ENCODE results near the gene PNPLA6. TPM values are rescaled to one million over a fixed set of nuclear protein-coding genes. Genes with fewer than 3 reads are reported as not detected.

Gene PNPLA6
- total RNA-seq, 3 donors from 2014 or later (not counting 1 experiment from before 2014, with no cell fraction given): 118 to 190 (median 125) TPM

DNA sequence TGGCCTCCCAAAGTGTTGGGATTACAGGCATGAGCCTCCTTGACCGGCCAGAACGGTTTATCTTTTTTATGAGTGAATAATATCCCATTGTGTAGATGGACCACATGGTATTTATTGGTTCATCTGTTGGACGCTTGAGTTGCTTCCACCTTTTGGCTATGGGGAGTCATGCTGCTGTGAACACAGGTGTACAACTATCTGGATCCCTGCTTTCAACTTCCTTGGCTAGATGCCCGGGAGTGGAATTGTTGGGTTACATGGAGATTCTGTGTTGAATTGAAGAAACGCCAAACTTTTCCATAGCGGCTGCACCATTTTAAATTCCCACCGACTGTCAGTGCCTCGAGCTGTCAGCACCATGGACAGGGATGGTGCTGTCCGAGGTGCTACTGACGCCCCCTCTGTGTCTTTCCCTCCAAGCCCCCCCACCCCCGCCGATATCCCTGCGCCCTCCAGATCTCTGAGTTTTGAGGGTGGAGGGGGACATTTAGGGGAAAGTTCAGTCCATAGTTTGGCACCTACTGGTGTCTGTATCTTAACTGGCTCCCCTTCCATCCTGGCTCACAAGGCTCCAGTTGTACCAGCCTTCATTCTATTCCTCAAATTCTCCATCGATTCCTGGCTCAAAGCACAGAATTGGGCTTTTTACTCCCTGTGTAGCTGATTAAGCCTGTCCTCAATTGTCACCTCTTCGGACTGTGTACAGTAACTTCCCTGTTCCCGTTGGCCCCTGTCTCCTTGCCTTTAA lies 27.3 kb downstream of the PNPLA6 start:
- Histone ChIP-seq H3K4me3 (ENCODE audit: low read length) (no peak overlapping the region), H3K27ac (ENCODE audit: low read length) (no peak overlapping the region), H3K4me1 (ENCODE audit: control insufficient read depth, insufficient read depth, low read length) (no peaks in the 10 kb centered on the region), H3K36me3 (ENCODE audit: control insufficient read depth, insufficient read depth, low read length) (peaks cover 14% of the 10 kb centered on the region), H3K9me3 (ENCODE audit: control insufficient read depth, insufficient read depth, low read length) (no peaks in the 10 kb centered on the region), H3K27me3 (ENCODE audit: control insufficient read depth, insufficient read depth, low read length) (no peaks in the 10 kb centered on the region)
- no peak overlapping the region for H3K4me3 Mint-ChIP-seq
- WGBS (ENCODE audit: insufficient coverage): 72% methylated on average over 11 of the region's 16 CpGs
- H3K9me3 Mint-ChIP-seq: no peaks in the 10 kb centered on the region
- ATAC-seq (no peak), DNase-seq (peak in 1 of 2 donors; percentile 40)
- H3K36me3 Mint-ChIP-seq: no peaks in the 10 kb centered on the region
- H3K4me1 Mint-ChIP-seq: peaks cover 0 to 5% of the 10 kb centered on the region in 2 donors
- intact Hi-C loops (cut with micrococcal nuclease): no loop called here
- H3K27ac Mint-ChIP-seq: no peak overlapping the region
- no peaks in the 10 kb centered on the region for H3K27me3 Mint-ChIP-seq (ENCODE audit: low read depth in 2 of 2)
- TF ChIP-seq, protein P1, sequence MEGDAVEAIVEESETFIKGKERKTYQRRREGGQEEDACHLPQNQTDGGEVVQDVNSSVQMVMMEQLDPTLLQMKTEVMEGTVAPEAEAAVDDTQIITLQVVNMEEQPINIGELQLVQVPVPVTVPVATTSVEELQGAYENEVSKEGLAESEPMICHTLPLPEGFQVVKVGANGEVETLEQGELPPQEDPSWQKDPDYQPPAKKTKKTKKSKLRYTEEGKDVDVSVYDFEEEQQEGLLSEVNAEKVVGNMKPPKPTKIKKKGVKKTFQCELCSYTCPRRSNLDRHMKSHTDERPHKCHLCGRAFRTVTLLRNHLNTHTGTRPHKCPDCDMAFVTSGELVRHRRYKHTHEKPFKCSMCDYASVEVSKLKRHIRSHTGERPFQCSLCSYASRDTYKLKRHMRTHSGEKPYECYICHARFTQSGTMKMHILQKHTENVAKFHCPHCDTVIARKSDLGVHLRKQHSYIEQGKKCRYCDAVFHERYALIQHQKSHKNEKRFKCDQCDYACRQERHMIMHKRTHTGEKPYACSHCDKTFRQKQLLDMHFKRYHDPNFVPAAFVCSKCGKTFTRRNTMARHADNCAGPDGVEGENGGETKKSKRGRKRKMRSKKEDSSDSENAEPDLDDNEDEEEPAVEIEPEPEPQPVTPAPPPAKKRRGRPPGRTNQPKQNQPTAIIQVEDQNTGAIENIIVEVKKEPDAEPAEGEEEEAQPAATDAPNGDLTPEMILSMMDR (IDR thresholded peaks at IDR 0.05): no peak

GRCh38 chr19:7564866-7565265 lies 29.3 kb downstream of the PNPLA6 start:
- Histone ChIP-seq H3K27me3 (ENCODE audit: control insufficient read depth, insufficient read depth, low read length) (no peaks in the 10 kb centered on the region), H3K4me1 (ENCODE audit: control insufficient read depth, insufficient read depth, low read length) (no peaks in the 10 kb centered on the region), H3K36me3 (ENCODE audit: control insufficient read depth, insufficient read depth, low read length) (peaks cover 8% of the 10 kb centered on the region), H3K9me3 (ENCODE audit: control insufficient read depth, insufficient read depth, low read length) (no peaks in the 10 kb centered on the region), H3K27ac (ENCODE audit: low read length) (no peak overlapping the region), H3K4me3 (ENCODE audit: low read length) (no peak overlapping the region)
- Mint-ChIP-seq H3K27me3 (ENCODE audit: low read depth in 2 of 2) (no peaks in the 10 kb centered on the region), H3K4me1 (peaks cover 0 to 5% of the 10 kb centered on the region in 2 donors), H3K9me3 (no peaks in the 10 kb centered on the region), H3K4me3 (no peak overlapping the region), H3K27ac (no peak overlapping the region), H3K36me3 (no peaks in the 10 kb centered on the region)
- DNase-seq (no peak), ATAC-seq (no peak)
- TF ChIP-seq, protein P1 (IDR thresholded peaks at IDR 0.05): no peak
- WGBS (ENCODE audit: insufficient coverage): 92% methylated on average over 4 of the region's 4 CpGs
- intact Hi-C loops (cut with micrococcal nuclease): no loop called here

- ATAC-seq: no peak
- no peak overlapping the region for H3K4me3 ChIP-seq (ENCODE audit: low read length)
- H3K27ac Mint-ChIP-seq: no peak overlapping the region
- H3K27me3 ChIP-seq (ENCODE audit: control insufficient read depth, insufficient read depth, low read length): no peaks in the 10 kb centered on the region
- no peaks in the 10 kb centered on the region for H3K9me3 ChIP-seq (ENCODE audit: control insufficient read depth, insufficient read depth, low read length)
- no peaks in the 10 kb centered on the region for H3K36me3 Mint-ChIP-seq
- intact Hi-C loops (cut with micrococcal nuclease): no loop called here
- H3K4me1 Mint-ChIP-seq: peaks cover 0 to 3% of the 10 kb centered on the region in 2 donors
- peaks cover 6% of the 10 kb centered on the region for H3K36me3 ChIP-seq (ENCODE audit: control insufficient read depth, insufficient read depth, low read length)
- H3K4me1 ChIP-seq (ENCODE audit: control insufficient read depth, insufficient read depth, low read length): no peaks in the 10 kb centered on the region
- TF ChIP-seq, protein P1 (IDR thresholded peaks at IDR 0.05): no peak
- no peaks in the 10 kb centered on the region for H3K27me3 Mint-ChIP-seq (ENCODE audit: low read depth in 2 of 2)
- no peak overlapping the region for H3K27ac ChIP-seq (ENCODE audit: low read length)
- WGBS (ENCODE audit: insufficient coverage): 94% methylated on average over 5 of the region's 5 CpGs
- H3K9me3 Mint-ChIP-seq: no peaks in the 10 kb centered on the region
- DNase-seq: no peak
- H3K4me3 Mint-ChIP-seq: no peak overlapping the region
These were observed 29.8 kb downstream of the PNPLA6 start for GRCh38 chr19:7565332-7565731.

GRCh38 chr19:7570761-7571160 lies 35.2 kb downstream of the PNPLA6 start:
- H3K36me3 Mint-ChIP-seq: no peaks in the 10 kb centered on the region
- H3K27me3 ChIP-seq (ENCODE audit: control insufficient read depth, insufficient read depth, low read length): no peaks in the 10 kb centered on the region
- no peak overlapping the region for H3K4me3 ChIP-seq (ENCODE audit: low read length)
- H3K36me3 ChIP-seq (ENCODE audit: control insufficient read depth, insufficient read depth, low read length): no peaks in the 10 kb centered on the region
- intact Hi-C loops (cut with micrococcal nuclease): no loop called here
- no peaks in the 10 kb centered on the region for H3K4me1 ChIP-seq (ENCODE audit: control insufficient read depth, insufficient read depth, low read length)
- 96% methylated on average over 4 of the region's 5 CpGs for WGBS (ENCODE audit: insufficient coverage)
- H3K4me1 Mint-ChIP-seq: no peaks in the 10 kb centered on the region
- no peak overlapping the region for H3K27ac Mint-ChIP-seq
- H3K9me3 ChIP-seq (ENCODE audit: control insufficient read depth, insufficient read depth, low read length): no peaks in the 10 kb centered on the region
- H3K27ac ChIP-seq (ENCODE audit: low read length): no peak overlapping the region
- H3K4me3 Mint-ChIP-seq: no peak overlapping the region
- no peak for ATAC-seq
- H3K27me3 Mint-ChIP-seq (ENCODE audit: low read depth in 2 of 2): no peaks in the 10 kb centered on the region
- TF ChIP-seq, protein P1 (IDR thresholded peaks at IDR 0.05): no peak
- no peaks in the 10 kb centered on the region for H3K9me3 Mint-ChIP-seq
- DNase-seq: no peak
